Fibroblast of pulmonary artery (primary cell): ENCODE data around the gene SSBP2.
"Not testable (repeated sequence)": the region's sequence is repeated elsewhere in the genome, so short reads cannot be mapped to it uniquely, and the experiment has no call there.

Source experiments
- DNase-seq: peaks from one replicate; pipeline ENCODE4 v3.0.0-alpha.2; 2010; ENCODE audit warnings: low read depth
- H3K4me3 ChIP-seq: replicated peaks from 2 replicates; pipeline ENCODE4 v1.5.1; 2011; ENCODE audit warnings: low read depth, mild to moderate bottlenecking, control low read depth, low read length, moderate library complexity
- TF ChIP-seq, protein P1 (sequence below): IDR thresholded peaks from 2 replicates; pipeline ENCODE4 v1.5.1; 2011; ENCODE audit warnings: mild to moderate bottlenecking, control low read depth, low read length, inconsistent platforms; ENCODE audit errors: missing control alignments

Gene SSBP2

DNA sequence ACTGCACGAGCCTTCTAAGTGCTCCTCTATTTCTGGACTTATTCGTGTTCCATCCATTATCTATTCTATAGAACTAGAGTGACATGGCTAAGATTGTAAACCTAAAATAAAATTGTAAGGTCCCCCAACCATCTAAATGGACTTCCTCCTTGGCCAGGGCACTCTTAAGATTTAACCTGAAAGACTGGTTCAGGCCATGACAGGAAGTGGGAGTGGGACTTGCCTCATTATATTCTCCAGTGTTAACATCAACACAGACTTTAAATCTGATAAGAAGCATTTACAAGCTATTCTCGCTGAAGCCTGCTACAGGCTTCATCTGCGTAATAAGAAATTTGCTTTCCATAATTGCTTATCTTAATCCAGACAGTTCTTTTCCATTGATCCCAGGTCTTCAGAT is 117.0 kb downstream of the SSBP2 start:
- TF ChIP-seq, protein P1, sequence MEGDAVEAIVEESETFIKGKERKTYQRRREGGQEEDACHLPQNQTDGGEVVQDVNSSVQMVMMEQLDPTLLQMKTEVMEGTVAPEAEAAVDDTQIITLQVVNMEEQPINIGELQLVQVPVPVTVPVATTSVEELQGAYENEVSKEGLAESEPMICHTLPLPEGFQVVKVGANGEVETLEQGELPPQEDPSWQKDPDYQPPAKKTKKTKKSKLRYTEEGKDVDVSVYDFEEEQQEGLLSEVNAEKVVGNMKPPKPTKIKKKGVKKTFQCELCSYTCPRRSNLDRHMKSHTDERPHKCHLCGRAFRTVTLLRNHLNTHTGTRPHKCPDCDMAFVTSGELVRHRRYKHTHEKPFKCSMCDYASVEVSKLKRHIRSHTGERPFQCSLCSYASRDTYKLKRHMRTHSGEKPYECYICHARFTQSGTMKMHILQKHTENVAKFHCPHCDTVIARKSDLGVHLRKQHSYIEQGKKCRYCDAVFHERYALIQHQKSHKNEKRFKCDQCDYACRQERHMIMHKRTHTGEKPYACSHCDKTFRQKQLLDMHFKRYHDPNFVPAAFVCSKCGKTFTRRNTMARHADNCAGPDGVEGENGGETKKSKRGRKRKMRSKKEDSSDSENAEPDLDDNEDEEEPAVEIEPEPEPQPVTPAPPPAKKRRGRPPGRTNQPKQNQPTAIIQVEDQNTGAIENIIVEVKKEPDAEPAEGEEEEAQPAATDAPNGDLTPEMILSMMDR: no peak
- no peak overlapping the region for H3K4me3 ChIP-seq

DNA sequence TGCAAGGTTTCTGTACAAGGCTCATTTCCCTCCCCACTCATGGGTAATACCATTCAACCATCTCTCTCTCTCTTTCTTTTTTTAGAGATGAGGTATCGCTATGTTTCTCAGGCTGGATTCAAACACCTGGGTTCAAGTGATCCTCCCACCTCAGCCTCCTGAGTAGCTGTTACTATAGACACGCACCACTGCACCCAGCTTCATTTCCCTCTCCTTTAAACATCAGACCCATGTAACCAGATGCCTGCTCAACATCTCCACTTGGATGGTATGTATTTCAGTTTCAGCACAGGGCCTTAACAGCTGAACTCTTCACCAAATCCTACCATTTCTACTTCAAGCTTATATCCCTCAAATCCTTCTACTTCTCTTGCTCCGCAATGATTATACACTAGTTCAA is 117.4 kb downstream of the SSBP2 start:
- no peak for DNase-seq
- TF ChIP-seq, protein P1: no peak

More for the DNA sequence above, 117.0 kb downstream of the SSBP2 start:
- DNase-seq: no peak

DNA sequence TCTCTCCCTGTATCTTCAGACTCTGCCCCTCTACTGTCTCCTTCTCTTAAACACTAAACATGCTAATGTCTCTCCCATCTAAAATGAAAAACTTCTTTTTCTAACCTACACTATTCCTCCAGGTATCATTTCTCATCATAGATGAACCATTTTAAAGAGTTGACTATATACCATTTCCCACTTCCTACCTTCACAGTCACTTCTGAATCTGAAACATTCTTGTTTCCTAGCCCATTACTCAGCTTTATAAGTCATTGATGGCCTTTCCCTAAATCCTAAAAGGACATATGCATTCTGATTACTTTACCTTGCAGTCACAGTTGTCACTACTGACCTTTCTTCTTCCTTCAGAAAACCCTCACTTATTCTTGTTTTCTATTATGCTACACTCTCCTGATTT is 118.2 kb downstream of the SSBP2 start:
- TF ChIP-seq, protein P1: no peak
- no peak for DNase-seq
- H3K4me3 ChIP-seq: no peak overlapping the region

More for the DNA sequence above, 117.4 kb downstream of the SSBP2 start:
- H3K4me3 ChIP-seq: no peak overlapping the region

DNA sequence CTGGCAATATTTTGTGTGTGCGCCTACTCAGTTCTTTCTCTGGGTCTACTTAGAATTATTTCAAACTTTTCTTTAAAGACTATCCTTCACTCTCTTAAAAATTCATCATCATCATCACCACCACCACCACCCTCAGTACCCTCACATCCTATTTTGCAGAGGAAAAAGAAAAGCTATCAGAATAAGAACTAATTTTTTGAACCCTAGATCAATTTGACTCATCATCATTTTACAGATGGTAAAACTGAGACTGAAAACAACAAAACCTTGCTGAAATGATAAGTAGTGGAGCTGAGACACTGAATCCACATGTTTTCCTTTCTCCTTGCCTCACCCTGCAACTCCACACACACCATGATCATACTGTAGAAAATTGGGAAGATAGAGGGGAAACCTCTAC is 119.3 kb downstream of the SSBP2 start:
- TF ChIP-seq, protein P1: no peak
- DNase-seq: no peak
- H3K4me3 ChIP-seq: no peak overlapping the region

DNA sequence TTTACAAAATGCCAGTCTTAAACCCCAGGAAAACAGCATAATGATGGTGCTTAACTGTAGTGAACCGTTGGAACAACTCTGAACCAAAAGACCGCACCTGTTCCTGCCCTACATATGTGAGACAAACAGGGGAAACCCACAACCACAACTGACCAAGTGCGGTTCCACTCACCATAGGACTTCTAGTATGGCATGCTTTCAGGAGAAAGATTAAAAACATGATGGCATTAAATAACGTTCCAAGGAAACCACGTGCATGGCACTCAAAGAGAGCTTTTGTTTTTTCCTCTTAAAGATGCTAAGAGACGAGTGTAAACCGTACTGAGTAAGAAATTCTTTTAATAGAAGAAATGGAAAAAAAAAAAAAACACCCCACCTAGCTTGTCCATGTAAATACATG is 119.8 kb downstream of the SSBP2 start:
- no peak overlapping the region for H3K4me3 ChIP-seq
- DNase-seq: no peak
- TF ChIP-seq, protein P1: no peak

DNA sequence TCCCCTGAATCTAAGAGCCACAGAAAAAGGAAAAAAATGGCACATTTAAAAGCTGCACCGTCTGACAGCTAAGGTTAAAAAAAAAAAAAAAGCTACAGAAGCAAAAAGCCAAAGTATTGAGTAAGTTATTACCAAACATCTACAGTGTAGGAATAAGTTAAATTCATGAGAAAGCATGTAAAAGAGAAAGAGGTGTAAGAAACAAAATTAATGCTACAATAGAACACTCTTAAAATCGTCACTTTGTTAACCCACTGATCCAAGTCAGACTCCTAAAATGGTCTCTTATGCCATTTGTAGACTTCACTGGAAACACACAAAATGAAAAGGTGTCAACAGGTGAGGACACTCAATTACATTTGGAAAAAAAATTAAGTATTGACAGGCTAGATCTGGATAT is 120.2 kb downstream of the SSBP2 start:
- DNase-seq: no peak
- H3K4me3 ChIP-seq: no peak overlapping the region
- TF ChIP-seq, protein P1: no peak

DNA sequence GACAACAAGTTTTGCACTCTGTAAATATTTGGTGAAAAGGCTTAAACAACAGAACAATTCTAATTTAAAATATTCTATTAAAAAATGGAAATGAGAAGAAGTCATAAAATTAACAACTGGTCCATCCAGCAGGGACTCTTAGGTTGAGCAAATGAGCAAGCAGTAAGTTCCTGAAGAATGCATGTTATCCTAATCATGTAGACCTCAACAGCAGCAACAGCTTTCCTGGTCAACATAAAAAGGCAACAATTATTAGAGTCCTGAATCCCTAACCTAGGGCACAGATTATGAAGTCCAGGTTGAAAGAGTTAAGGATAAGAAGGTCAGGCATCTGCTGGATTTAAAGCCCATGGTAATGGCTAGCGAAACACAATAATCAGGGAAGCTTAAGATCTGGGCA is 120.9 kb downstream of the SSBP2 start:
- H3K4me3 ChIP-seq: no peak overlapping the region
- no peak for DNase-seq
- TF ChIP-seq, protein P1: no peak

DNA sequence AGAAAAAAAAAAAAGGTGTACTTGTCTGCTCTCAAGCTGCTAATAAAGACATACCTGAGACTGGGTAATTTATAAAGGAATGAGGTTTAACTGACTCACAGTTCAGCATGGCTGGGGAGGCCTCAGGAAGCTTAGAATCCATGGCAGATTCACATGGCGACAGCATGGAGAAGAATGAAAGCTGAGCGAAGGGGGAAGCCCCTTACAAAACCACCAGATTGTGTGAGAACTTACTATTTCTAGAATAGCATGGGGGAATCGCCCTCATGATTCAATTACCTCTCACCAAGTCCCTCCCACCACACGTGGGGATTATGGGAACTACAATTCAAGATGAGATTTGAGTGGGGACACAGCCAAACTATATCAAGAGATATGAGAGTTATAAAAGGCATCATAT is 122.8 kb downstream of the SSBP2 start:
- not testable (repeated sequence) for DNase-seq, H3K4me3 ChIP-seq
